Caco-2 (cell line): Measurements from ENCODE around the gene RFX1. TPM values are rescaled to one million over a fixed set of nuclear protein-coding genes. Genes with fewer than 3 reads are reported as not detected.
A peak's percentile ranks its signal among the peaks of the same experiment; 100 is the strongest.

Experiments
- BruUV-seq: library from RNA; stranded (reverse); fragments of 400-500 nt; replicated peaks from 2 replicates; lab custom pipeline; 2021; lab: Mats Ljungman, UMichigan
- CTCF ChIA-PET: fragments of 300-600 bp; sonication (Branson Sonifier 250); formaldehyde crosslinking; loops from one replicate; lab custom pipeline; 2022; ENCODE audit warnings: antibody characterized with exemption; lab: Charles Lee
- POLR2A ChIA-PET: fragments of 300-600 bp; sonication (Branson Sonifier 250); formaldehyde crosslinking; loops from one replicate; lab custom pipeline; 2022; ENCODE audit warnings: antibody characterized with exemption; lab: Charles Lee
- DNase-seq, 2 experiments: peaks; one replicate each; pipeline versions ENCODE4 v3.0.0 to v3.0.0-alpha.2; 2020 to 2022
- H3K27me3 ChIP-seq: replicated peaks from 2 replicates; pipeline ENCODE4 v1.6.0; 2011; ENCODE audit warnings: low read length; ENCODE audit not compliant: control insufficient read depth, insufficient read depth
- H3K36me3 ChIP-seq: 2 replicates; pipeline ENCODE4 v1.5.1; 2011; ENCODE audit warnings: low read length; ENCODE audit not compliant: control insufficient read depth, insufficient read depth
- H3K4me1 ChIP-seq: fragments of 250-450 bp; sonication (Bioruptor Pico); 2 replicates; pipeline ENCODE4 v1.5.1; 2020; ENCODE audit warnings: mild to moderate bottlenecking
- H3K4me3 ChIP-seq: 2 replicates; pipeline ENCODE4 v1.5.1; 2011; ENCODE audit warnings: low read depth, mild to moderate bottlenecking, control low read depth, low read length
- H3K9me3 ChIP-seq: fragments of 250-450 bp; sonication (Bioruptor Pico); 2 replicates; pipeline ENCODE4 v1.5.1; 2020; ENCODE audit warnings: mild to moderate bottlenecking, moderate library complexity
- H3K27ac Mint-ChIP-seq: one replicate; pipeline ENCODE4 v1.8.0; 2022; ENCODE audit warnings: mixed read lengths; ENCODE audit not compliant: unreplicated experiment
- H3K27me3 Mint-ChIP-seq: one replicate; pipeline ENCODE4 v1.8.0; 2022; ENCODE audit warnings: mixed read lengths; ENCODE audit not compliant: insufficient read depth, unreplicated experiment
- H3K36me3 Mint-ChIP-seq: one replicate; pipeline ENCODE4 v1.8.0; 2022; ENCODE audit warnings: mild to moderate bottlenecking, mixed read lengths; ENCODE audit not compliant: insufficient read depth, unreplicated experiment
- H3K4me1 Mint-ChIP-seq: one replicate; pipeline ENCODE4 v1.8.0; 2022; ENCODE audit warnings: low read depth, mixed read lengths; ENCODE audit not compliant: unreplicated experiment
- H3K4me3 Mint-ChIP-seq: one replicate; pipeline ENCODE4 v1.8.0; 2022; ENCODE audit warnings: mild to moderate bottlenecking, moderate library complexity, mixed read lengths; ENCODE audit not compliant: unreplicated experiment
- H3K9me3 Mint-ChIP-seq: one replicate; pipeline ENCODE4 v1.8.0; 2022; ENCODE audit warnings: mixed read lengths; ENCODE audit not compliant: unreplicated experiment
- CTCF ChIP-seq, 2 experiments: fragments of 200-600 bp in 1 of 2; IDR thresholded peaks; 1 replicate in 1 of 2; 2 replicates in 1 of 2; pipeline versions ENCODE4 v1.5.1 to v1.8.0; 2011 to 2022; ENCODE audit warnings: antibody characterized with exemption in 1 of 2, control low read depth in 1 of 2, inconsistent platforms in 1 of 2, low read depth in 1 of 2, low read length in 1 of 2, mild to moderate bottlenecking in 1 of 2, moderate library complexity in 1 of 2; ENCODE audit not compliant: insufficient read depth in 1 of 2, severe bottlenecking in 1 of 2, unreplicated experiment in 1 of 2
- intact Hi-C: fragments of 100-400 bp; cut with micrococcal nuclease; formaldehyde crosslinking; loops from one replicate; pipeline ENCODE4 v1.10.0; 2022; ENCODE audit not compliant: unreplicated experiment
- total RNA-seq: library from RNA; stranded (reverse); gene quantifications from 2 replicates; pipeline ENCODE4 v1.2.3, GENCODE V29; 2022

The RFX1 gene
- total RNA-seq, 1 experiment from 2014 or later: 11.5 TPM

DNA sequence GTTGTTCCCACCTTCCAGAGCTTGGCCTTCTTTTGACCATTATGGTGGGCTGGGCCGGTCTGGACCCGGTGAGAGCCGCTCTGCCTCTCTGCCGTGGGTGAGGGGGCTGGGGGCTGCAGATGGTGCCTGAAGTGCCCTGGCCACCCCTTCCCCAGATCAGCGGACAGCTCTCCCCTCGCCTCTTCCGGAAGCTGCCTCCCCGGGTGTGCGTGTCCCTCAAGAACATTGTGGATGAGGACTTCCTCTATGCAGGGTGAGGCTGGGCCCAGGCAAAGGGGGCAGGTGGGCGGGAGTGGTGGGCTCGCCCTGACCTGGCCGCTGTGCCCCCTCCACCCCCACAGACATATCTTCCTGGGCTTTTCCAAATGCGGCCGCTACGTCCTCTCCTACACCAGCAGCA is 51.9 kb downstream of the RFX1 start:
- H3K4me3 Mint-ChIP-seq: peak overlapping the region; percentile 33
- POLR2A ChIA-PET: no interaction called here
- Histone ChIP-seq H3K9me3 (no peaks in the 10 kb centered on the region), H3K36me3 (peaks cover 2% of the 10 kb centered on the region), H3K4me1 (0 out of 2 replicates have a peak, but pooled peaks cover 6% of the 10 kb centered on the region), H3K27me3 (no peaks in the 10 kb centered on the region), H3K4me3 (no peak overlapping the region)
- TF ChIP-seq CTCF (IDR thresholded peaks at IDR 0.05; ENCODE audit: insufficient read depth in 1 of 2, low read depth in 1 of 2, low read length in 1 of 2, severe bottlenecking in 1 of 2, unreplicated experiment in 1 of 2): no peak
- DNase-seq: no peak
- no peaks in the 10 kb centered on the region for H3K4me1 Mint-ChIP-seq
- peaks cover 24% of the 10 kb centered on the region for H3K36me3 Mint-ChIP-seq
- intact Hi-C loops: no loop called here
- H3K9me3 Mint-ChIP-seq: no peaks in the 10 kb centered on the region
- H3K27me3 Mint-ChIP-seq: no peaks in the 10 kb centered on the region
- H3K27ac Mint-ChIP-seq: no peak overlapping the region
- CTCF ChIA-PET: no interaction called here
- no TSS peak for BruUV-seq

- Histone ChIP-seq H3K4me1 (0 out of 2 replicates have a peak, but pooled peaks cover 6% of the 10 kb centered on the region), H3K4me3 (peak overlapping the region; percentile 90), H3K27me3 (no peaks in the 10 kb centered on the region), H3K36me3 (peaks cover 2% of the 10 kb centered on the region), H3K9me3 (no peaks in the 10 kb centered on the region)
- peak overlapping the region; percentile 71 for H3K4me3 Mint-ChIP-seq
- no peaks in the 10 kb centered on the region for H3K9me3 Mint-ChIP-seq
- TF ChIP-seq CTCF (IDR thresholded peaks at IDR 0.05; ENCODE audit: insufficient read depth in 1 of 2, low read depth in 1 of 2, low read length in 1 of 2, severe bottlenecking in 1 of 2, unreplicated experiment in 1 of 2): no peak
- H3K27me3 Mint-ChIP-seq: no peaks in the 10 kb centered on the region
- BruUV-seq: no TSS peak
- intact Hi-C loops: loop anchor here (1.0 to 2.0 kb wide), 3 partner anchors 25 to 72 kb away; no protein-coding TSS in a partner anchor
- peak overlapping the region; percentile 42 for H3K27ac Mint-ChIP-seq
- CTCF ChIA-PET: interaction anchor here (0.8 to 1.5 kb wide), 2 partner anchors 119 to 121 kb away, joined by 3 read pairs; partner anchors contain the start of gene MISP3
- DNase-seq: no peak
- H3K4me1 Mint-ChIP-seq: no peaks in the 10 kb centered on the region
- POLR2A ChIA-PET: interaction anchor here (1.0 kb wide), 1 partner anchor 53 kb away, joined by 5 read pairs; the partner anchor contains the start of gene RFX1
- peaks cover 21% of the 10 kb centered on the region for H3K36me3 Mint-ChIP-seq
Measured at GRCh38 chr19:13952931-13953531, 53.1 kb downstream of the RFX1 start.

- intact Hi-C loops: loop anchor here (1.0 to 2.0 kb wide), 3 partner anchors 26 to 72 kb away; no protein-coding TSS in a partner anchor
Measured at GRCh38 chr19:13952154-13952930, 53.8 kb downstream of the RFX1 start, which contains the start of gene DCAF15. TSS of gene DCAF15 (plus strand) at chr19:13952509. CDS start at chr19:13952513, 4 bp downstream.

More at GRCh38 chr19:13952154-13952930, 53.8 kb downstream of the RFX1 start, which contains the start of gene DCAF15:
- peaks cover 19% of the 10 kb centered on the region for H3K36me3 Mint-ChIP-seq
- CTCF ChIA-PET: interaction anchor here (0.6 to 1.5 kb wide), 2 partner anchors 120 to 186 kb away, joined by 3 to 4 read pairs; partner anchors contain the start of gene MISP3
- peak; percentile 99 for DNase-seq
- H3K36me3 ChIP-seq: peaks cover 2% of the 10 kb centered on the region
- H3K4me3 Mint-ChIP-seq: peak within 1 kb of the TSS; percentile 71
- BruUV-seq: no TSS peak
- no peaks in the 10 kb centered on the region for H3K9me3 ChIP-seq
- POLR2A ChIA-PET: interaction anchor here (0.8 kb wide), 1 partner anchor 9 kb away, joined by 17 read pairs; no protein-coding TSS in a partner anchor
- H3K9me3 Mint-ChIP-seq: no peaks in the 10 kb centered on the region
- no peaks in the 10 kb centered on the region for H3K27me3 Mint-ChIP-seq
- 0 out of 2 replicates have a peak, but pooled peaks cover 6% of the 10 kb centered on the region for H3K4me1 ChIP-seq
- peak within 1 kb of the TSS; percentile 90 for H3K4me3 ChIP-seq
- no peaks in the 10 kb centered on the region for H3K27me3 ChIP-seq
- no peaks in the 10 kb centered on the region for H3K4me1 Mint-ChIP-seq
- peak within 1 kb of the TSS; percentile 81 for H3K27ac Mint-ChIP-seq
- TF ChIP-seq CTCF (IDR thresholded peaks at IDR 0.05; ENCODE audit: insufficient read depth in 1 of 2, low read depth in 1 of 2, low read length in 1 of 2, severe bottlenecking in 1 of 2, unreplicated experiment in 1 of 2): no peak
